ENCODE measurements around the gene BCO1.

BCO1 gene

GRCh38 chr16:81321039-81321438, 82.5 kb downstream of the BCO1 start:
- no peak for DNase-seq

- no peak for DNase-seq
Measured at GRCh38 chr16:81321536-81321935, 83.0 kb downstream of the BCO1 start.

GRCh38 chr16:81324808-81325207, 86.3 kb downstream of the BCO1 start:
- no peak for DNase-seq

- no peak for DNase-seq
Measured at GRCh38 chr16:81327011-81327410, 88.5 kb downstream of the BCO1 start.

- no peak for DNase-seq
Measured at GRCh38 chr16:81327447-81328196, 89.1 kb downstream of the BCO1 start.

- DNase-seq, result no peak
Measured at GRCh38 chr16:81329947-81330346, 91.5 kb downstream of the BCO1 start.

- DNase-seq, result no peak
Measured at GRCh38 chr16:81333356-81333755, 94.9 kb downstream of the BCO1 start.

- no peak for DNase-seq
Measured at GRCh38 chr16:81335669-81336068, 97.2 kb downstream of the BCO1 start.

GRCh38 chr16:81337097-81337496, 98.6 kb downstream of the BCO1 start:
- DNase-seq, result no peak
